HepG2 (cell line): ENCODE data around the gene ZNF276. TPM values are rescaled to one million over a fixed set of nuclear protein-coding genes. Genes with fewer than 3 reads are reported as not detected.

Experiments
- EED ChIP-seq: sonication (generic); formaldehyde crosslinking; IDR thresholded peaks from 2 replicates; pipeline ENCODE4 v1.5.0; 2020; ENCODE audit warnings: mild to moderate bottlenecking, missing genetic modification reagents
- HOXA3 ChIP-seq: sonication (generic); formaldehyde crosslinking; IDR thresholded peaks from 2 replicates; pipeline ENCODE4 v1.5.0; 2020; ENCODE audit warnings: missing genetic modification reagents
- MAF1 ChIP-seq: sonication (generic); formaldehyde crosslinking; IDR thresholded peaks from 2 replicates; pipeline ENCODE4 v1.5.0; 2020; ENCODE audit warnings: missing genetic modification reagents, borderline replicate concordance
- NKX3-1 ChIP-seq: sonication (generic); formaldehyde crosslinking; IDR thresholded peaks from 2 replicates; pipeline ENCODE4 v1.5.0; 2020; ENCODE audit warnings: missing genetic modification reagents
- NR2F6 ChIP-seq, 2 experiments: IDR thresholded peaks; 2 replicates each; pipeline ENCODE4 v1.6.1; 2016; ENCODE audit warnings: antibody characterized with exemption in 1 of 2, mild to moderate bottlenecking in 1 of 2
- PCBP1 ChIP-seq: fragments of 200-400 bp; formaldehyde crosslinking; IDR thresholded peaks from 2 replicates; pipeline ENCODE4 v1.6.1; 2017; ENCODE audit warnings: mild to moderate bottlenecking, low read depth, low read length, borderline replicate concordance
- PHF8 ChIP-seq: sonication (generic); formaldehyde crosslinking; IDR thresholded peaks from 2 replicates; pipeline ENCODE4 v1.5.0; 2020; ENCODE audit warnings: missing genetic modification reagents
- RFXANK ChIP-seq: IDR thresholded peaks from 2 replicates; pipeline ENCODE4 v1.6.1; 2016
- SAP130 ChIP-seq: IDR thresholded peaks from 2 replicates; pipeline ENCODE4 v1.6.1; 2016; ENCODE audit warnings: low read depth
- SOX13 ChIP-seq, 3 experiments: fragments of 450-650 bp in 1 of 3; sonication (generic) in 1 of 3; formaldehyde crosslinking in 1 of 3; IDR thresholded peaks in 2 of 3; conservative IDR thresholded peaks in 1 of 3; 2 replicates each; pipeline versions ENCODE4 v1.5.0 to v1.6.1; 2016 to 2020; ENCODE audit warnings: antibody characterized with exemption in 1 of 3, mild to moderate bottlenecking in 1 of 3, missing compliant biosample characterization in 1 of 3, missing genetic modification reagents in 1 of 3, moderate library complexity in 1 of 3
- ZFY ChIP-seq: sonication (generic); formaldehyde crosslinking; IDR thresholded peaks from 2 replicates; pipeline ENCODE4 v1.4.0; 2020; ENCODE audit warnings: missing genetic modification reagents
- ZNF263 ChIP-seq: sonication (generic); formaldehyde crosslinking; IDR thresholded peaks from 2 replicates; pipeline ENCODE4 v1.4.0; 2020; ENCODE audit warnings: missing genetic modification reagents
- ZNF317 ChIP-seq: sonication (generic); formaldehyde crosslinking; IDR thresholded peaks from 2 replicates; pipeline ENCODE4 v1.5.0; 2020; ENCODE audit warnings: mild to moderate bottlenecking, missing genetic modification reagents
- ZNF550 ChIP-seq: sonication (generic); formaldehyde crosslinking; IDR thresholded peaks from 2 replicates; pipeline ENCODE4 v1.4.0; 2020; ENCODE audit warnings: mild to moderate bottlenecking, missing genetic modification reagents, borderline replicate concordance
- ZNF564 ChIP-seq: sonication (generic); formaldehyde crosslinking; IDR thresholded peaks from 2 replicates; pipeline ENCODE4 v1.8.1; 2023; ENCODE audit warnings: mild to moderate bottlenecking, missing genetic modification reagents
- polyA plus RNA-seq, 8 experiments: library from polyadenylated mRNA; depleted of rRNA in 3 of 8; stranded (reverse) in 7 of 8; unstranded in 1 of 8; fragments of >200 nt; fragmentation: Illumina TruSeq in 4 of 8; extraction: Trizol in 4 of 8; gene quantifications; 2 replicates each; pipeline versions ENCODE4 v1.2.1 to v1.2.3, GENCODE V29; 2011 to 2016; ENCODE audit warnings: low read depth in 4 of 8, missing spikeins in 1 of 8, mixed read lengths in 1 of 8; ENCODE audit not compliant: insufficient read depth in 1 of 8
- total RNA-seq, 5 experiments: library from RNA; depleted of rRNA; stranded (reverse); fragments of >200 nt; fragmentation: Illumina TruSeq; extraction: Trizol; gene quantifications; 2 replicates each; pipeline ENCODE4 v1.2.3, GENCODE V29; 2016; ENCODE audit warnings: low read depth in 1 of 5
- TF ChIP-seq, protein P1 (sequence below): sonication (generic); formaldehyde crosslinking; IDR thresholded peaks from 2 replicates; pipeline ENCODE4 v1.4.0; 2020; ENCODE audit warnings: mild to moderate bottlenecking, missing genetic modification reagents
- TF ChIP-seq, protein P2 (sequence below): sonication (generic); formaldehyde crosslinking; IDR thresholded peaks from 2 replicates; pipeline ENCODE4 v1.4.0; 2020; ENCODE audit warnings: missing genetic modification reagents
- TF ChIP-seq, protein P3 (sequence below): sonication (generic); formaldehyde crosslinking; IDR thresholded peaks from 2 replicates; pipeline ENCODE4 v1.8.0; 2022; ENCODE audit warnings: missing genetic modification reagents, mild to moderate bottlenecking, borderline replicate concordance

ZNF276 gene
- total and polyA plus RNA-seq, 2 of the 13 experiments (the other 11 are each of a cell fraction or from before 2014, with no cell fraction given): 17.7 to 18.0 TPM

DNA sequence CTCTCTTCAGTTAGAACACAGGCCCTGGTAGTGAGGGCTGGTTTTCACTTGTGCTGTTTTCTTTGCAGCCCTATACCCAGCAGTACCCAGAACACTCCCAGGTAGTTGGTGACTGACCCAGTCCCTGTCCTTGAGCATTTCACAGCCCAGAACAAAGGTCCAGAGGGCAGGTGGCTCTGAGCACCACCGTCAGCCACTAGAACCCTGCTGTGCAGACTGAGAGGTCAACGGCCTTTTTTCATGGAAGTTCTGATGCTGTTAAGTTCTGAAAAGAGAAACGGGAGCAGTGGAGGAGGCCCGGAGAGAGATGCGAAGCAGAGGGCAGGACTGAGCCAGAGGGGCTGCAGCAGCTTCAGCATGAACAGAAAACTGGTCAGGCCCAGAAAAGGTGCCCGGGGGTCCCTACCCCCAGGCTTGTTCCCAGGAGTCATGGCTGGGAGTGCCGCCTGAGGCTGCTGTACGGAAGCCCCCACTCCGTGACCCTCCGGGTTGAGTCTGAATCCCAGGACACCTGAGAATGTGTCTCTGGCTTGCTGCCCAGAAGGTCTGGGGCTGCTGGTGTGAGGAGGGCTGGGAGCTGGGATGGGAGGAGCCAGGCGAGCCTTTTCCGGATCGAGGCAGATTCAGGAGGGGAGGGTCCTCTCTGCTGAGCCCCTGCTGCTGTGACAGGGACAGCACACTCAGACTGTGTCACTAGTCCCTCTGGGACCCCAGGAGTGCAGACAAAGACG, 8.7 kb downstream of the ZNF276 start (continued):
- TF ChIP-seq, protein P1, sequence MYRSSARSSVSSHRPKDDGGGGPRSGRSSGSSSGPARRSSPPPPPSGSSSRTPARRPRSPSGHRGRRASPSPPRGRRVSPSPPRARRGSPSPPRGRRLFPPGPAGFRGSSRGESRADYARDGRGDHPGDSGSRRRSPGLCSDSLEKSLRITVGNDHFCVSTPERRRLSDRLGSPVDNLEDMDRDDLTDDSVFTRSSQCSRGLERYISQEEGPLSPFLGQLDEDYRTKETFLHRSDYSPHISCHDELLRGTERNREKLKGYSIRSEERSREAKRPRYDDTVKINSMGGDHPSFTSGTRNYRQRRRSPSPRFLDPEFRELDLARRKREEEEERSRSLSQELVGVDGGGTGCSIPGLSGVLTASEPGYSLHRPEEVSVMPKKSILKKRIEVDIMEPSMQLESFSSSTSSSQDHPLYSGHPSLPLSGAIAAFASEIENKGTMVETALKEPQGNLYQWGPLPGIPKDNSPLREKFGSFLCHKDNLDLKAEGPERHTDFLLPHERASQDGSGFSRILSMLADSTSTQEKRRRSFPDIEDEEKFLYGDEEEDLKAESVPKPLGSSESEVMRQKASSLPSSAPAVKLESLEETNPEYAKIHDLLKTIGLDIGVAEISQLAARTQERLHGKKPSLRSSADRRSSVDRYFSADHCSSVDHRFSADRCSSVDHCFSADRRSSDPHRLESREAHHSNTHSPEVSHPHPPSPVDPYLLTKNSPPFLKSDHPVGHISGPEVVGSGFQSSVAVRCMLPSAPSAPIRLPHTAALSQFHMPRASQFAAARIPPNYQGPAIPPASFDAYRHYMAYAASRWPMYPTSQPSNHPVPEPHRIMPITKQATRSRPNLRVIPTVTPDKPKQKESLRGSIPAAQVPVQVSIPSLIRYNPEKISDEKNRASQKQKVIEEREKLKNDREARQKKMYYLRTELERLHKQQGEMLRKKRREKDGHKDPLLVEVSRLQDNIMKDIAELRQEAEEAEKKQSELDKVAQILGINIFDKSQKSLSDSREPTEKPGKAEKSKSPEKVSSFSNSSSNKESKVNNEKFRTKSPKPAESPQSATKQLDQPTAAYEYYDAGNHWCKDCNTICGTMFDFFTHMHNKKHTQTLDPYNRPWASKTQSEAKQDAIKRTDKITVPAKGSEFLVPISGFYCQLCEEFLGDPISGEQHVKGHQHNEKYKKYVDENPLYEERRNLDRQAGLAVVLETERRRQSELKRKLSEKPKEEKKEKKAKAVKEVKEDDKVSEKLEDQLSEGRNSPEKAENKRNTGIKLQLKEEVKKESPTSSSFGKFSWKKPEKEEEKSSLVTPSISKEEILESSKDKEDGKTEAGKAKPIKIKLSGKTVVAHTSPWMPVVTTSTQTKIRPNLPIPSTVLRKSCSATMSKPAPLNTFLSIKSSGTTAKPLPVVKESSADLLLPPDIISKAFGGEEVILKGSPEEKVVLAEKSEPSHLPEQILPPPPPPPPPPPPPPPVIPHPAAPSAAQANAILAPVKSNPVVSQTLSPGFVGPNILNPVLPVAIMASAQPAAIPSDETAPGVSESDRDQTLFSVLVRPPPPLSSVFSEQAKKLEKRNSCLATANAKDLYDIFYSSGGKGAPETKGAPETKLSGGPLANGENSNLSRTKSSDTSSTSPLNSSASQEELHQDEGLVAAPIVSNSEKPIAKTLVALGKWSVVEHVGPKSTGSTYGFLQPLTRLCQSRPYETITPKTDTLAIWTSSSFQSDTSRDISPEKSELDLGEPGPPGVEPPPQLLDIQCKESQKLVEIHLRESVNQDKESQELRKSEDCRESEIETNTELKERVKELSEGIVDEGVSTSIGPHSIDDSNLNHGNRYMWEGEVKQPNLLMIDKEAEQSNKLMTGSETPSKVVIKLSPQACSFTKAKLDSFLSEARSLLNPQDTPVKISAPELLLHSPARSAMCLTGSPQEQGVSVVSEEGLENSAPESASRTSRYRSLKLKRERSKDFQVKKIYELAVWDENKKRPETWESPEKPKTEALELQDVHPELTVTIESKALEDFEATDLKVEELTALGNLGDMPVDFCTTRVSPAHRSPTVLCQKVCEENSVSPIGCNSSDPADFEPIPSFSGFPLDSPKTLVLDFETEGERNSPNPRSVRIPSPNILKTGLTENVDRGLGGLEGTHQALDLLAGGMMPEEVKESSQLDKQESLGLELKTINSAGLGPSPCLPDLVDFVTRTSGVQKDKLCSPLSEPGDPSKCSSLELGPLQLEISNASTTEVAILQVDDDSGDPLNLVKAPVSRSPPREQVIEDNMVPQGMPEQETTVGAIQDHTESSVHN (CRISPR knock-in tag): no peak
- TF ChIP-seq ZNF550 (CRISPR knock-in tag): peak; percentile 79; the same call in 1 of the 2 replicates
- peak; percentile 53 for TF ChIP-seq HOXA3 (CRISPR knock-in tag)
- TF ChIP-seq, protein P2, sequence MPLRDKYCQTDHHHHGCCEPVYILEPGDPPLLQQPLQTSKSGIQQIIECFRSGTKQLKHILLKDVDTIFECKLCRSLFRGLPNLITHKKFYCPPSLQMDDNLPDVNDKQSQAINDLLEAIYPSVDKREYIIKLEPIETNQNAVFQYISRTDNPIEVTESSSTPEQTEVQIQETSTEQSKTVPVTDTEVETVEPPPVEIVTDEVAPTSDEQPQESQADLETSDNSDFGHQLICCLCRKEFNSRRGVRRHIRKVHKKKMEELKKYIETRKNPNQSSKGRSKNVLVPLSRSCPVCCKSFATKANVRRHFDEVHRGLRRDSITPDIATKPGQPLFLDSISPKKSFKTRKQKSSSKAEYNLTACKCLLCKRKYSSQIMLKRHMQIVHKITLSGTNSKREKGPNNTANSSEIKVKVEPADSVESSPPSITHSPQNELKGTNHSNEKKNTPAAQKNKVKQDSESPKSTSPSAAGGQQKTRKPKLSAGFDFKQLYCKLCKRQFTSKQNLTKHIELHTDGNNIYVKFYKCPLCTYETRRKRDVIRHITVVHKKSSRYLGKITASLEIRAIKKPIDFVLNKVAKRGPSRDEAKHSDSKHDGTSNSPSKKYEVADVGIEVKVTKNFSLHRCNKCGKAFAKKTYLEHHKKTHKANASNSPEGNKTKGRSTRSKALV (CRISPR knock-in tag): peak; percentile 38; the same call in 1 of the 2 replicates
- TF ChIP-seq, protein P3, sequence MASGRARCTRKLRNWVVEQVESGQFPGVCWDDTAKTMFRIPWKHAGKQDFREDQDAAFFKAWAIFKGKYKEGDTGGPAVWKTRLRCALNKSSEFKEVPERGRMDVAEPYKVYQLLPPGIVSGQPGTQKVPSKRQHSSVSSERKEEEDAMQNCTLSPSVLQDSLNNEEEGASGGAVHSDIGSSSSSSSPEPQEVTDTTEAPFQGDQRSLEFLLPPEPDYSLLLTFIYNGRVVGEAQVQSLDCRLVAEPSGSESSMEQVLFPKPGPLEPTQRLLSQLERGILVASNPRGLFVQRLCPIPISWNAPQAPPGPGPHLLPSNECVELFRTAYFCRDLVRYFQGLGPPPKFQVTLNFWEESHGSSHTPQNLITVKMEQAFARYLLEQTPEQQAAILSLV: no peak
- TF ChIP-seq RFXANK: no peak
- no peak; the same call in 1 of the 2 replicates for TF ChIP-seq NR2F6 (IDR thresholded peaks at IDR 0.05)
- TF ChIP-seq NR2F6 (CRISPR knock-in tag; IDR thresholded peaks at IDR 0.05): 0 out of 2 replicates have a peak, but pooled peaks have one; percentile 31
- peak; percentile 19; the same call in 1 of the 2 replicates for TF ChIP-seq PHF8 (CRISPR knock-in tag)
- no peak for TF ChIP-seq PCBP1
- no peak for TF ChIP-seq NKX3-1 (CRISPR knock-in tag)
- TF ChIP-seq SAP130: peak; percentile 24; the same call in 1 of the 2 replicates
- TF ChIP-seq ZNF564 (CRISPR knock-in tag): 0 out of 2 replicates have a peak, but pooled peaks have one; percentile 37
- TF ChIP-seq ZFY (CRISPR knock-in tag): peak; percentile 30; the same call in 1 of the 2 replicates
- no peak for TF ChIP-seq ZNF317 (CRISPR knock-in tag)
- peak; percentile 41; the same call in 1 of the 2 replicates for TF ChIP-seq ZNF263 (CRISPR knock-in tag)
- no peak for TF ChIP-seq SOX13 (IDR thresholded peaks at IDR 0.05)
- TF ChIP-seq SOX13 (CRISPR knock-in tag; conservative IDR thresholded peaks at IDR 0.05 in 1 of 2, IDR thresholded peaks at IDR 0.05 in 1 of 2): no peak
- 0 out of 2 replicates have a peak, but pooled peaks have one; percentile 55 for TF ChIP-seq MAF1 (CRISPR knock-in tag)
- 0 out of 2 replicates have a peak, but pooled peaks have one; percentile 21 for TF ChIP-seq EED (CRISPR knock-in tag)
